Psoas muscle (tissue), 8 donors: Measurements from ENCODE around the gene TPP1. TPM values are rescaled to one million over a fixed set of nuclear protein-coding genes. Genes with fewer than 3 reads are reported as not detected.

Experiments used
- ATAC-seq, 4 donors: fragments of 200-7000 bp; cut with Tn5 transposase; one replicate each; pipeline ENCODE4 v1.9.1; 2020; ENCODE audit warnings: moderate library complexity in 3 of 4, mild to moderate bottlenecking in 2 of 4
- DNase-seq, 2 donors: peaks; one replicate each; pipeline ENCODE4 v3.0.0-alpha.2; 2020
- H3K27ac ChIP-seq: fragments of 200-600 bp; one replicate; pipeline ENCODE4 v1.8.0; 2022
- H3K27me3 ChIP-seq, 3 donors: fragments of 200-600 bp in 1 of 3; one replicate each; pipeline versions ENCODE4 v1.6.1 to v1.8.0; 2013 to 2022; ENCODE audit warnings: low read length in 2 of 3, mild to moderate bottlenecking in 2 of 3, moderate library complexity in 1 of 3; ENCODE audit not compliant: insufficient read depth in 3 of 3
- H3K36me3 ChIP-seq, 2 donors: fragments of 200-600 bp in 1 of 2; one replicate each; pipeline versions ENCODE4 v1.6.1 to v1.8.0; 2013 to 2022; ENCODE audit warnings: low read depth in 1 of 2, mild to moderate bottlenecking in 1 of 2, moderate library complexity in 1 of 2; ENCODE audit not compliant: insufficient read depth in 1 of 2
- H3K4me1 ChIP-seq: fragments of 200-600 bp; one replicate; pipeline ENCODE4 v1.8.0; 2022
- H3K4me3 ChIP-seq: fragments of 200-600 bp; one replicate; pipeline ENCODE4 v1.8.0; 2022; ENCODE audit warnings: mild to moderate bottlenecking
- H3K9me3 ChIP-seq: fragments of 200-600 bp; one replicate; pipeline ENCODE4 v1.8.0; 2022
- WGBS, 3 donors: extraction: QIAGEN DNeasy Blood & Tissue Kit; methylation state at CpG; one replicate each; pipeline versions ENCODE4 v1.1.6 to v1.1.7; 2013; 5-methylcytosine and 5-hydroxymethylcytosine counted together
- intact Hi-C, 2 donors: fragments of 100-400 bp; cut with DNase I; formaldehyde crosslinking; loops; one replicate each; pipeline versions ENCODE4 v1.11.0 to v1.14.2; 2022
- polyA plus RNA-seq, 3 donors: library from polyadenylated mRNA; stranded (reverse); fragments of 200-250 nt; gene quantifications; one replicate each; pipeline ENCODE4 v1.2.3, GENCODE V29; 2013
- total RNA-seq, 4 donors: library from RNA; stranded (reverse); fragmentation: NEBNext Ultra II Directional in 2 of 4; extraction: Animal tissue kit (Norgen Biotek cat#: 25700) in 2 of 4; gene quantifications; one replicate each; pipeline versions ENCODE4 v1.2.1 to v1.2.4, GENCODE V29; 2021 to 2023
- TF ChIP-seq, protein P1 (sequence below): fragments of 200-600 bp; IDR thresholded peaks from one replicate; pipeline ENCODE4 v1.8.0; 2022; ENCODE audit warnings: antibody characterized with exemption
- donor health status: healthy with polysubstance abuse.
- donor health status: DM: no; HTN: no; CAD: no; lungs with moderate emphysema.
- donor health status: Bipolar disorder and iron deficiency.
- donor health status: healthy.
- donor health status: DM: yes; HTN: yes; CAD: no.
- donor health status: DM: no; HTN: no; CAD: no.
- donor health status: DM: no; HTN: no; CAD: no.
- donor health status: DM: yes; HTN: yes; CAD: no.

The TPP1 gene
- total and polyA plus RNA-seq, 7 donors = 11.8 to 50.2 (median 30.0) TPM

GRCh38 chr11:6594142-6594768 lies 25.0 kb downstream of the TPP1 start:
- no peak for ATAC-seq
- no peak for DNase-seq
- Histone ChIP-seq H3K27ac (no peak overlapping the region), H3K4me3 (no peak overlapping the region), H3K36me3 (peaks cover 14 to 87% of the 10 kb centered on the region in 2 donors), H3K9me3 (no peaks in the 10 kb centered on the region), H3K4me1 (no peaks in the 10 kb centered on the region), H3K27me3 (no peaks in the 10 kb centered on the region)
- TF ChIP-seq, protein P1, sequence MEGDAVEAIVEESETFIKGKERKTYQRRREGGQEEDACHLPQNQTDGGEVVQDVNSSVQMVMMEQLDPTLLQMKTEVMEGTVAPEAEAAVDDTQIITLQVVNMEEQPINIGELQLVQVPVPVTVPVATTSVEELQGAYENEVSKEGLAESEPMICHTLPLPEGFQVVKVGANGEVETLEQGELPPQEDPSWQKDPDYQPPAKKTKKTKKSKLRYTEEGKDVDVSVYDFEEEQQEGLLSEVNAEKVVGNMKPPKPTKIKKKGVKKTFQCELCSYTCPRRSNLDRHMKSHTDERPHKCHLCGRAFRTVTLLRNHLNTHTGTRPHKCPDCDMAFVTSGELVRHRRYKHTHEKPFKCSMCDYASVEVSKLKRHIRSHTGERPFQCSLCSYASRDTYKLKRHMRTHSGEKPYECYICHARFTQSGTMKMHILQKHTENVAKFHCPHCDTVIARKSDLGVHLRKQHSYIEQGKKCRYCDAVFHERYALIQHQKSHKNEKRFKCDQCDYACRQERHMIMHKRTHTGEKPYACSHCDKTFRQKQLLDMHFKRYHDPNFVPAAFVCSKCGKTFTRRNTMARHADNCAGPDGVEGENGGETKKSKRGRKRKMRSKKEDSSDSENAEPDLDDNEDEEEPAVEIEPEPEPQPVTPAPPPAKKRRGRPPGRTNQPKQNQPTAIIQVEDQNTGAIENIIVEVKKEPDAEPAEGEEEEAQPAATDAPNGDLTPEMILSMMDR = no peak
- intact Hi-C loops = no loop called here
- 81 to 85% (median 84%) methylated on average over 3 of the region's 3 CpGs for WGBS, 3 donors

DNA sequence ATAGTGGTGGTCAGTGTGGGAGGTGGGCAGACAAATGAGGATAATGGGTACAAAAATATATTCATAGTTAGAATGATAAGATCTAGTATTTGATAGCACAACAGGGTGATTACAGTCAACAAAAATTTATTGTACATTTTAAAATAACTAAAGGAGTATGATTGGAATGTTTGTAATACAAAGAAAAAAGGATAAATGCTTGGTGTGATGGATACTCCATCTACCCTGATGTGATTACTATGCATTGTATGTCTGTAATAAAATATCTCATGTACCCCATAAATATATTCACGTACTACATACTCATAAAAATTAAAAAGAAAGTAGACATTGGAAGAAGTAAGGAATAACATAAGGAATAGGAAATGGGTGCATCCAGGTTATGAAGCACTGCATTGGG lies 31.2 kb downstream of the TPP1 start:
- intact Hi-C loops = no loop called here
- WGBS, 3 donors = 88 to 95% (median 90%) methylated on average over 1 of the region's 1 CpG
- peak in 1 of 4 donors; percentile 20 for ATAC-seq
- H3K27me3 ChIP-seq = no peaks in the 10 kb centered on the region
- peak overlapping the region; percentile 37 for H3K27ac ChIP-seq
- H3K4me3 ChIP-seq = no peak overlapping the region
- DNase-seq = no peak
- peaks cover 6% of the 10 kb centered on the region for H3K4me1 ChIP-seq
- peaks cover 15% of the 10 kb centered on the region for H3K9me3 ChIP-seq
- TF ChIP-seq, protein P1 = no peak
- peaks cover 7 to 28% of the 10 kb centered on the region in 2 donors for H3K36me3 ChIP-seq

DNA sequence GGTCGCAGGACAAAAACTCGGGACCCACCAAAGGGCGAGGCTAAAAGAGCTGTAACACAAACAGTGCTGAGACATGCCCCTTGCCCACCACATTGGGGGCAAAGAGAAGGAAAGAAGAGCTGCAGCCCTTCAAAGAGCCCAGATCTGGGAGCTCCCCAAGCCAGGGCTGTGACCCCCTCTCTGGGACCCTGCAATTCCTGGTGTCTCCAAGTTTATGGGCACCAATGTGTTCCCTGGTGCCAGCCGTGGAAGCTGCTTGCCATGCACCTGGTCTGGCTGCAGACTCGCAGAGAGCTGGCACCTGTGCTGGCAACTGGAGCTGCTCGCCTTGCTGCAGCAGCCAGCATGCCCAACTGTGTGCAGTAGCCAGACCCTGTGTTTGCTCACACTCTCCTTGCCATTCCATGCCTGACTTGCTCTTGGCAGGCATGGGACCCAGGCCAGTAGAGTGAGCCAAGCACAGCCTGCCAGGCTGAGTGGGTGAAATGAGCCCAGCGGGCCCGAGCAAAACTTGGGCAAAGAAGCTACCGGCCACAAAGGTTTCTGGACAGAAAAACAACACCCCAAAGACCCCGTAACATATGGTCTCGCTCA lies 31.8 kb downstream of the TPP1 start:
- peaks cover 15% of the 10 kb centered on the region for H3K9me3 ChIP-seq
- H3K27ac ChIP-seq = peak overlapping the region; percentile 37
- no peaks in the 10 kb centered on the region for H3K27me3 ChIP-seq
- peaks cover 6% of the 10 kb centered on the region for H3K4me1 ChIP-seq
- H3K4me3 ChIP-seq = no peak overlapping the region
- ATAC-seq = peak; percentile 88 to 93 (median 92)
- intact Hi-C loops = no loop called here
- TF ChIP-seq, protein P1 = no peak
- 55 to 58% (median 57%) methylated on average over 11 of the region's 11 CpGs for WGBS, 3 donors
- DNase-seq = no peak
- peaks cover 7 to 23% of the 10 kb centered on the region in 2 donors for H3K36me3 ChIP-seq

DNA sequence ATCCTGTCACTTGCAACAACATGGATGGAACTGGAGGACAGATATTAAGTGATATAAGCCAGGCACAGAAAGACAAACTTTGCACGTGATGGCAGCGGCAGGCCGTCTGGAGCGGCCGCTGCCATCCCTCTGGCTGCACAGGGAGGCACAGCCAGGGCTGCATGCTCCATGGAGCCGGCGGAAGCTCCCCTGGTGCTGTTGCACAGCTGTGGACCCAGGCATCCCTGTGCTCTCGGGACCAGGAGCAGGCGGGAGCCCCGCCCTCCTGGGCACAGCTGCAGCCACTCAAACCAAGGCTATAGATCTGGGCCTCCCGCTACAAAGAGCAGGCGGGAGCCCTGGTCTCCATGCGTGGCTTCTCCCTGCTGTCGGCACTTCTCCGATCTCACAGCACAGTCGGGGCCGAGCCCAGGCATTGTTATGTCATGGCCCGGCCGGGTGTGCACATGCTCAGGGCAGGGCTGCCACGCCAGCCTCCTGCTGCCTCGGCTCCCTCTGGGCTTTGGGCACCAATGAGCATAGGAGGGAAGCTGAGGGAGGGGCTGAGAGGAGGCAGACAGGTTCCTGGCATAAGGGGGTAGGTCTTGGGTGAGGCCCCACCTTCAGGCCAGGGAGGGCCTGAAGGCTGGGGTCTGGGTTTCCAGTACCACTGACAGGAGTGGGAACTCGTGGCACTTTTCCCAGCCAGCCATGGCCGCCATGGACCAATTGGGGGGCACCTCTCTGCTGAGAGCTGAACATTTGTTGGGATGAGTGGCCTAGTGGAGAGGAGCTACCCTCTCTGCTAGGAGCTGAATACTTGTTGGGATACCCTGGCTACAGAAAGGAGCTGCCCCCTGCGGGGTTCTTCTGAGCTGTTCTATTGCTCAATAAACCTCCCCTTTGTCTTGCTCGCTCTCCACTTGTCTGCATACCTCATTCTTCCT lies 32.5 kb downstream of the TPP1 start:
- DNase-seq (no peak), ATAC-seq (peak; percentile 32 to 50 (median 40))
- intact Hi-C loops = no loop called here
- Histone ChIP-seq H3K4me3 (no peak overlapping the region), H3K9me3 (peaks cover 15% of the 10 kb centered on the region), H3K27me3 (no peaks in the 10 kb centered on the region), H3K27ac (no peak overlapping the region), H3K4me1 (peaks cover 6% of the 10 kb centered on the region), H3K36me3 (peaks cover 1 to 16% of the 10 kb centered on the region in 2 donors)
- WGBS, 3 donors = 80 to 93% (median 81%) methylated on average over 25 of the region's 25 CpGs
- TF ChIP-seq, protein P1 = no peak
